ENCODE data around the gene TMEM101.
"Not testable (repeated sequence)": the region's sequence is repeated elsewhere in the genome, so short reads cannot be mapped to it uniquely, and the experiment has no call there.

Gene TMEM101

DNA sequence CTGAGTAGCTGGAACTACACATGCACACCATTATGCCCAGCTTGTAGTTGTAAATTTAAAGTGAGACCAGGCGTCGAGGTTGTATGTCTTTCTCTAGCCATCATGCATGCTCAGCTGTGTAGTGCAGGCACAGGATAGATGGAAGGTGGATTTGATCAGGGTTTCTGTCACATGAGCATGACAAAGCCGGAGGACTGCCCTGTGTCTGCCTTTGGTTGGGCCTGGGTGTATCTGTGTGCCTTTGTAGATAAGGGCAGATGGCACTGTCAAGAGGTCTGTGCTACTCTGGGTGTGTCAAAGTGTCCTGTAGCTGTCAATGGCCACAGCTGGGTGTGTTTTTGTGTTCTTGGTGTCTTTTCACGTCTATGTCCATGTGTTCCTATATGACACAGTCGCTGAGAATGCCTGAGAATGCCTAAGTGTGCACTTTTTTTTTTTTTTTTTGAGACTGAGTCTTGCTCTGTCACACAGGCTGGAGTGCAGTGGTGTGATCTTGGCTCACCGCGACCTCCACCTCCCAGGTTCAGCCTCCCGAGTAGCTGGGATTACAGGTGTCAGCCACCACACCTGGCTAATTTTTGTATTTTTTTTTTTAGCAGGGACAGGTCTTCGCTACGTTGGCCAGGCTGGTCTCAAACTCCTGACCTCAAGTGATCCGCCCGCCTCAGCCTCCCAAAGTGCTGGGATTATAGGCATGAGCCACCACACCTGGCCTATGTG is 14.5 kb downstream of the TMEM101 start:
- no peak for DNase-seq

DNA sequence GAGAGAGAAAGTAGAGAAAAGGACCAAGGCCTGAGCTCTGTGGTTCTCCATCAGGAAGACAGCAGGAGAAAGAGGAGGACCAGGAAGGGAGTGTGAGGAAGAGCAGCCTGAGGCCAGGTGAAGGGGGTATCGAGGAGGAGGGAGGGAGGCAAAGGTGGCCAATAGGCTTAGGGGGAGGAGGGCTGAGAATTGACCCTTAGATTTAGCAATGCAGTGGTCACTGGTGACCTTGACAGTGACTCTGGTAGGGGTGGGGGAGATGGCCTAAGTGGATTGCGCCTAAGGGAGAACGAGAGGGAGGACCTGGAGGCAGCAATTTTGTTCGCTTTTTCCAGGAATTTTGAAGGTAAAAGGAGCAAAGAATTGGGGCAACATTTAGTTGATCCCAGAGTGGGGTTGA is 15.7 kb downstream of the TMEM101 start:
- DNase-seq, result no peak

DNA sequence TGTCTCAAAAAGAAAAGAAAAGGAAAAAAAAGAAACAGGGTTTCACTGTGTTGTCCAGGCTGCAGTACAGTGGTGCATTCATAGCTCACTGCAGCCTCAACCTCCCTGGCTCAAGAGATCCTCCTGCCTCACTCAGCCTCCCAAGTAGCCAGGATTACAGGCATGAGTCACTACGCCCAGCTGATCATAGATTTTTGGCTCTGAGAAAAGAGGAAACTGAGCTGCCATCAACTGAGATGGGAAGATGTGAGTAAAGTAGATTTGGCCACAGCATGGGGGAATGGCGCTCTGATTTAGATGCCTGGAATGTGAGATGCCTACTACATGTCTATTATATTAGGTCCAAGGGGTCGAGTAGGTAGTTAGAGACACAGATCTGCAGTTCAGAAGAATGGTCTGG is 16.2 kb downstream of the TMEM101 start:
- DNase-seq, result no peak

GRCh38 chr17:43997180-43997579 is 17.6 kb downstream of the TMEM101 start:
- DNase-seq, result not testable (repeated sequence)

- no peak for DNase-seq
Observed at GRCh38 chr17:43995150-43995471, 19.7 kb downstream of the TMEM101 start.

DNA sequence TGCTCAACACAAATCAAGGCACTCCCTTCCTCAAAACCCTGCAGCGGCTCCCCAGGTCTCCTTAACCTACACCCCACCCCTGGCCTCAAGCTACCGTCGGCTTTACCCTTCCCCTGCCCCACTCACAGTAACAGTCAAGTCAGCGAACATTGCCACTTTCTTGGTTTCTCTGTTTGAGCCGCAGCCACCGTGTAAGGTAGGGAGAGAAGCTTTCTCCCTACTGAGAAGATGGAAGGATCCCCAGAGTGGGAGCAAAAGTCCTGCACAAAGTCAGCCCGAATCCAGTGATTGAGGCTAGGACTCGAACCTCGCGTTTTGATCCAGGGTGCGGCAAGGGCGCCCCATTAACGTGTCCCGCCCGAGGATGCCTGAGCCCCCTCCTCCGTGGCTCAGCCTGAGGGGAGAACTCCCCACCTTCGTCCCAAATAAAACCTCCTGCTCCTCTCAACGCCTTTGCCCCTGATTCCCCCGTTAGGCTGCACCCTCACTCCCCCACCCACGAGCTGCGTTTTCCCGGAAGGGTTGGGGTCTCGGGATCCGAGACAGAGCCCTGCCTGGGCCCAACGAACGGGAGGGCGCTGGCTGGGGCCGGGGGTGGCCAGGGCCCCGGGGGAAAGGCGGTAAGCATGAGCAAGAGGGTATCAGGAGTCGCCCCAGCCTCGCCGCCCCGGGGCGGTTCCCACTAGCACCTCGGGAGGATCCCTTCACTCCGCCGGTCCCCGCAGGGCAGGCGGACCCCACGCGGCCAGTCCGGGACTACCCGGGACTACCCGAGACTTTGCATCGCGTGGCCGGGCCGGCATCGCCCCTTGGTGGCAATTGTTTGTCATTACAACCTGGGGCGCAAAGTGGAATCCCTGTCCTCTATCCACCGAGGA is 20.3 kb downstream of the TMEM101 start:
- DNase-seq, result no peak

DNA sequence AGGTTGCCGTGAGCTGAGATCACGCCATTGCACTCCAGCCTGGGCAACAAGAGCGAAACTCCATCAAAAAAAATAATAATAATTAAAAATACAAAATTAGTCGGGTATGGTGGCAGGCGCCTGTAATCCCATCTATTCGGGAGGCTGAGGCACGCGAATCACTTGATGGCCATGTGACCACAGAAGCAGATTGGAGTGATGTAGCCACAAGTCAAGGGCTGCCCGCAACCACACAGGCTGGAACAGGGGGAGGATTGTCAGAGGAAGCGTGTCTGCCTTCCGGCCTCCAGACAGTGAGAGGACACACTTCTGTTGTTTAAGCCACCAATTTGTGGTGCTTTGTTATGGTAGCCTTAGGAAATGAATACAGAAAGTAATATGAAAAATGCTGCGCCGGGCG is 22.1 kb downstream of the TMEM101 start:
- DNase-seq, result no peak

- no peak for DNase-seq
Observed at GRCh38 chr17:43988301-43988700, 26.5 kb downstream of the TMEM101 start.

- DNase-seq, result no peak
Observed at GRCh38 chr17:43987131-43988021, 27.4 kb downstream of the TMEM101 start.

- DNase-seq, result no peak
Observed at GRCh38 chr17:43986225-43986981, 28.4 kb downstream of the TMEM101 start.

DNA sequence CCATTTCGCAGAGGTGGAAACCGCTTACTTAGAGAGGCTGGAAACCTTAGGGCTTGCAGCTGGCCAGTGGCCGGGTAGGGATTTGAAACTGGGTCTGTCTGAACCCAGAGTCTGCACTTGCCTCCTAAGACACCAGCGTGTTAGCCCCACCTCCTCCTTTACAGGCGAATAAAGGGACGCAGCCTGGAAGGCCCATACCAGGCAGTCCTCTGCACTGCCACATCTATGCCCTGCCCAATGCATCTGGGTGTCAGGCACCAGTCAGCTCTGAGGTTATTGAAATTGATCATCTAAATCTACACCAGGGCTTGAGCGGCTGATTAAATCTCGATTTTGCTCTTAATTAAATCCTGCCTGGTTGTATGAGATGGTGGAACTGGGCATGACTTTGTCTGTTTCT is 30.2 kb downstream of the TMEM101 start:
- DNase-seq, result no peak

DNA sequence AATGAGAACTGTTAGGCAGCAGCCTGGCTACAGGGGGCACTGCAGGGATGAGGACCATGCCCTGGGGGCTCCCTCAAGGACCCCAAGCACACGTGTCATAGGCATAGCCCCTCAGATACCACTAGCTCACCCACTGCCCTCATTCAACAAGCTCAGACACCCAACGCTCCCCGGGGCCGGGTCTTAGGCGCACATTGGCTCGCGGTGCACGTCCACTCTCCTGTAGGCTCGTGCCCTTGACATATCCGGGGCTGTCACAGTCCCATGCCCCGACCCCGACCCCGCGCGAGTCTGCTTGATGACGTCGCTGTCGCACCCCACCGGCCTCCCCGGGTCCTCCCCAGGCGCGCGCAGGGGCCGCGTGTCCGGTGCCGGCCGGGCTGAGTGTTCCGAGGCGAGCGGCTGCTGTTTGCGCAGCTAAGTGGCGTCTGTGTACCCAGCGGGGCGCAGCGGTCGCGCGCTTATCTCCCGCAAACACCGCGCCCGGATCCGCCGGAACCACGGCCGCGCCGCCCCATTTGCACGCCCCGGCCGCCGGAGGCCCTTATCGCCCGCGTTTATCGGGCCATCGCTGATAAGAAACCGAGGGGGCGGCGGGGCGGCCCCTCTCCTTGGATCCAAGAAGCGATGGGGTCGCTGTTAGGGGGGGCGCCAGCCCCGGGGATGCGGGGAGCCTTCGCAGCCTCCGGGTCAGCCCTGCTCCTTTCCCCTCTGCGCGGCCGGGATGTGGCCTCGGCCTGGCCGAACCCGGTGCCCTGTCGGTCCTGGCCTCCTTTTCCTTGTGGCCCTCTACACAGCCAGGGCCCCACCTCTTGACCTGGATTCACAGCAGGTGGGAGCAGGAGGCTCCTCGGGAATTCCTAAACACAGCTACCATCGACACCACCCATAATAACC is 31.0 kb downstream of the TMEM101 start:
- DNase-seq, result no peak

GRCh38 chr17:43983196-43983514 is 31.6 kb downstream of the TMEM101 start:
- DNase-seq, result no peak

DNA sequence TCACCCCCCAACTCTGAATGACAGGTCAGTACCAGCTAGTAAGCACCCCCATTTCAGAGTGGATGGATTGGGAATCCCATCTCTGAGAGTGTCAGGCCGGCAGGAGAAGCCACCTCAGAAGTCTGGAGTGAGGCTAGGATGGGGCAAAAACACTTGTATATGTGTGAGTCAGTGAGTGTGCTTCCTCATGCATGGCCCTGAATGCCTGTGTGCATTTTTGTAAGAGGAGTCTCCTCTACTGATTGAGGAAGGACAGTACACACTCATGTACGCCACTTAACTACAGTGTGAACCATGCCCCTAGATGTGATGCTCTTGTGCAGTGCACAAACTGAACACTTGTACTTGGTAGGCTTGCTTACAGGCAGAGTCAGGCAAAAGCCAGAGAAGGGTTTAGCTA is 32.6 kb downstream of the TMEM101 start:
- no peak for DNase-seq

- no peak for DNase-seq
Observed at GRCh38 chr17:43979671-43980070, 35.1 kb downstream of the TMEM101 start.

GRCh38 chr17:43979011-43979410 is 35.8 kb downstream of the TMEM101 start:
- no peak for DNase-seq

DNA sequence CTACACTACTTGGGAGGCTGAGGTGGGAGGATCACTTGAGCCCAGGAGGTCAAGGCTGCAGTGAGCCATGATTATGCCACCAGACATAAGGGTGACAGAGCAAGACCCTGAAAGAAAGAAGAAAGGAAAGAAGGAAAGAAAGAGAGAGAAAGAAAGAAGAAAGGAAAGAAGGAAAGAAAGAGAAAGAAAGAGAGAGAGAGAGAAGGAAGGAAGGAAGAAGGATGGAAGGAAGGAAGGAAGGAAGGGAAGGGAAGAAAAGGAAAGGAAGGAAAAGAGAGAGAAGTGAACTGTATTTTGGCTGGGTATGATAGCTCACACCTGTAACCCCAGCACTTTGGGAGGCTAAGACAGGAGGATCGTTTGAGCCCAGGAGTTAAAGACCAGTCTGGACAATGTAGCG is 36.7 kb downstream of the TMEM101 start:
- no peak for DNase-seq

- no peak for DNase-seq
Observed at GRCh38 chr17:43976963-43977837, 37.6 kb downstream of the TMEM101 start.

- DNase-seq, result no peak
Observed at GRCh38 chr17:43975898-43976297, 38.9 kb downstream of the TMEM101 start.

DNA sequence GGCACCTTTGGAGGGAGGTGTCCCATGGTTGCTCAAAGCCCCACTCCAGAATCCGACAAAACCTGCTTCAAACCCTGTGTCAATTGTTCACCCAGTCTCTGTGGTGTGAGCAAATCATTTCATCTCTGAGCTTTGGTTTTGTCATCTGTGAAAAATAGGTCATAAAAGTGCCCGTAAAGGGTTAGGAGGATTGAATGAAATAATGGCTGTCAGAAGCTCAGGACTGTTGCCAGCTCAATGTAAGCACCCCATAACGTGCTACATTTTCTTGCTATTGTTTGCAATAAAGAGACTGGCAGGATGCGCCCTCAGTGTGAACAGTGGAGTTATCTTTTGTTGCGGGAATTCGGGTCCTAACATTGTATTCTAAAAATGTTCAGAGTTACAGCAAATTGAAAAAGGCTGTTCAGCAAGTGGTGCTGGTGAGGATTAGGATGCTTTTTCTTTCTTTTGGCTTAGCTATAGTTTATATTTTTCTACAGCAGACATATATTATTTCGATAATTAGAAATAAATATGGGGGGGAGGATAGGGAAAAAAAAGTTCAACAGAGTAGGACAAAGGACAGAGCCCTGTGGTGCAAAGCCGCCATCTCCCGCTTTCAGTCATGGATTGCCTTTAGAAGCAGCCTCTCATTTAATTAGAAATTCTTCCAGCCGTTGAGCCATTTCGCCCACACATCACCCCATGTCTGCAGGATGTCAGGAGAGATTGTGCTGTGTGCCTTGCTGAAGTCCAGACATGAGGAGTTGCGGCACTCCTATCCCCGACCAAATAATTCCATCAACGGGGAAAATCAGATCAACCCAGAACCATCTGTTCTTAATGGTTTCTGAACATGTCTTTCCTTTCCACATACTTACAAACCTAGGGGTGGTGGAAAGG is 40.1 kb downstream of the TMEM101 start:
- no peak for DNase-seq
